Stimulated activated CD4-positive, alpha-beta T cell treated with anti-CD3 and anti-CD28 coated beads, TNF-alpha, amount 100 ng/mL, for 48 hours (primary cell): Measurements from ENCODE around the gene HOMER2.
"Not testable (repeated sequence)": the region's sequence is repeated elsewhere in the genome, so short reads cannot be mapped to it uniquely, and the experiment has no call there.

Source experiments
- DNase-seq, 3 donors: peaks; one replicate each; pipeline ENCODE4 v3.0.0-alpha.2; 2020; ENCODE audit warnings: low read depth in 3 of 3

Gene HOMER2

DNA sequence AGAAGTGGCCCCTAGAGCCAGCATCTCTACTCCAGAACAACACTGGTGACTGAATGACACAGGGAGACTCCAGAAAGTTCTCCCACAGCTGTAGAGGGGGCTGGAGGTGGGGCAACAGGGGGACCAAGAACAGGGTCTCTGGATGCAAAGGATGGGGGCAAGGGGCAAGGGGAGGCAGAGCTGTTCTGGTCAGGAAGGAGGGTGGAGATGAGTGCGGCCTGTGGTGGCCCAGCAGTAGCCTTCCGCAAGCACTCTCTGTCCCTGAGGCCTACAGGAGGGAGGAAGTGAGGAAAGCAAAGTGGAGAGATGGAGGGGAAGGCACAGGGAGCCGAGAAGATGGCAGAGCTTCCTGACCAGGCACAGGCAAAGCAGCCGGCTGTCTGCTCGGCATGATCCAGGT is 56.5 kb downstream of the HOMER2 start:
- DNase-seq: no peak

DNA sequence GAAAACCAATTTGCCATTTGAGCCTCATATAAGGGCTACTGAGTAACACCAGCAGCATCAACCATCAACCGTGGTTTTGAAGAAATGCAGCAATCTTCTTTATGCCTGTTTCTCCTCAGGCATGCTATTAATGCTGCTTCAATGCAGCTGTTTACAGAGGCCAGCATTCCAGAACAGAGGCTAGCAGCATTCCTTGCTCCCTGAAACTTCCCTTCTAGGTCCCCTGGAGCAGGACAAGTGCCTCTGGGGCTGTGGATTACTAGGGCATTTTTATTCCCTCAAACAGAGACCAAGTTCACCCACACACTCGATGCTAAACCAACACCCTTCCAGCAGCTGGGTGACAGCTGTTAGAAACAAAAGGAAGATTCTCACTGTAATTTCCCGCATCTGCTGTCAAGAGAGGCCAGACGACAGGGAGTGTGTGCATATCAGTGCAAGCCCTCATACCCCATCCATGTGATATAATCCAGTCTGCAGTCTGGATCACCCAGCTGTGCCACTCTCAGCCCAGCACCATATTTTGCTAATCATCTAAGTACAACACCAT is 57.5 kb downstream of the HOMER2 start:
- DNase-seq: no peak

DNA sequence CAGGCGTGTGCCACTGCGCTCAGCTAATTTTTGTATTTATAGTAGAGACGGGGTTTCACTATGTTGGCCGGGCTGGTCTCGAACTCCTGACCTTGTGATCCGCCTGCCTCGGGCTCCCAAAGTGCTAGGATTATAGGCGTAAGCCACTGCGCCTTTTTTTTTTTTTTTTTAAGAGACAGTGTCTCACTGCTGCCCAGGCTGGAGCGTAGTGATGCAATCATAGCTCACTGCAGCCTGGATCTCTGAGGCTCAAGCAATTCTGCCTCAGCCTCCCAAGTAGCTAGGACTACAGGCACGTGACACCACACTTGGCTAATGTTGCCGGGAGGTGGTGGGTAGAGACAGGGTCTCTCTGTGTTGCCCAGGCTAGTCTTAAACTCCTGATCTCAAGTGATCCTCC is 59.0 kb downstream of the HOMER2 start:
- not testable (repeated sequence) for DNase-seq

- no peak for DNase-seq
Measured at GRCh38 chr15:82892573-82892972, 59.9 kb downstream of the HOMER2 start.

DNA sequence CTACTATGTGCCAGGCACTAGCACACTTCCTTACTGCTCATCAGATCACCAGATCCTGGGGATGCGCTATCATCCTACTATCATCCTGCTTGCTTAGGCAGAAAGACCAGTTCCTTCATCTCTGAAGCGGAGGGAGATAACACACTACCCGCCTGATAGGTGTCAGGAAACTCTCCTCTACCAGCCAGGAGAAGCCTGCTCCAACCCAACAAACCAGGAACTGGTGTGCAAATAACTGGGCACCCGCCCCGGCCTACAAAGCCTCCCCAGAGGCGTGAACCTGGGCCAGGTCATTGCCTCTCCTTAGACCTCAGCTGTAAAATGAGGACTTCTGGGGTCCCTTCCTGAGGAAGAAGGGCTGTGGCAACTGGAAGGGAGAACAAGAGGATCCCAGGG is 61.5 kb downstream of the HOMER2 start:
- no peak for DNase-seq

- no peak for DNase-seq
Measured at GRCh38 chr15:82890338-82890994, 62.1 kb downstream of the HOMER2 start.

- no peak for DNase-seq
Measured at GRCh38 chr15:82882273-82882928, 70.1 kb downstream of the HOMER2 start.

- no peak for DNase-seq
Measured at GRCh38 chr15:82881747-82882146, 70.8 kb downstream of the HOMER2 start.

GRCh38 chr15:82880704-82881103 is 71.8 kb downstream of the HOMER2 start:
- no peak for DNase-seq

- no peak for DNase-seq
Measured at GRCh38 chr15:82878325-82878724, 74.2 kb downstream of the HOMER2 start.

DNA sequence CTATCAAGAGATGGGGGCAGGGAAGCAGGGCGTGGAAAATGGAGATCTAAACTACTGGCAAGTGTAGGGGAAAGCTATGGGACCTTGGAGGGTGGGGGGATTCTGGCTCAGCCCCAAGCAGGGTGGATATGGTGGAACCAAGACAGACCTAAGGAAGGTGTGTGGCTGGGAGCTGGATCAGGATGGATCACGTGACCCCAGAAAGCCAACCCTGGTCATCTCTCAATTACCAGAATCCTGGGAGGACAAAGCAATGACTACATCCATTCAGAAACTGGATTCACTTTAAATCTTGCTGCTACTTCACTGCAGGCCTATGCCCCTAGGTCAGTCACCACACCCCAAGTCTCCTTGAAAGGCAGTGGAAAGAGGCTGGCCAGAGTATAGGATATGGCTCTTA is 74.7 kb downstream of the HOMER2 start:
- DNase-seq: no peak

GRCh38 chr15:82875411-82876003 is 77.0 kb downstream of the HOMER2 start:
- no peak for DNase-seq

GRCh38 chr15:82874961-82875360 is 77.6 kb downstream of the HOMER2 start:
- DNase-seq: no peak

DNA sequence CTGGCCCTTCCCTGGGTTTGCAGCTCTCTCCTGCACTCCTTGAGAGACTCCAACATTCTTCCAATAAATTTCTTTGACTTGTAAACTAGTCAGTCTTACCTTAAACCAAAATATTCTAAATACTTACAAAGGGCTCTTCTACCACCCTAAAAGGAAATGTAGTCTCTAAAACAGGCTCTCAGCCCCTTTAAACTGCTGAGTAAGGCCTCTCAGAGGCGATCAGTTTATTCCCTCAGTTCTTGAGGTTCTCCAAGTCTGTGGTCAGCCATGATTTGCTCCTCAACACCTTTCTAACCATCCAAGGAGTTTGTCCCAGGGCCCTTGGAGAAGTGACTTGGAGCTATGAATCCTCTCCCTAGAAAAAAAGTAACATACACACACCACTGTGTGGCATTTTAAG is 78.3 kb downstream of the HOMER2 start:
- DNase-seq: no peak

DNA sequence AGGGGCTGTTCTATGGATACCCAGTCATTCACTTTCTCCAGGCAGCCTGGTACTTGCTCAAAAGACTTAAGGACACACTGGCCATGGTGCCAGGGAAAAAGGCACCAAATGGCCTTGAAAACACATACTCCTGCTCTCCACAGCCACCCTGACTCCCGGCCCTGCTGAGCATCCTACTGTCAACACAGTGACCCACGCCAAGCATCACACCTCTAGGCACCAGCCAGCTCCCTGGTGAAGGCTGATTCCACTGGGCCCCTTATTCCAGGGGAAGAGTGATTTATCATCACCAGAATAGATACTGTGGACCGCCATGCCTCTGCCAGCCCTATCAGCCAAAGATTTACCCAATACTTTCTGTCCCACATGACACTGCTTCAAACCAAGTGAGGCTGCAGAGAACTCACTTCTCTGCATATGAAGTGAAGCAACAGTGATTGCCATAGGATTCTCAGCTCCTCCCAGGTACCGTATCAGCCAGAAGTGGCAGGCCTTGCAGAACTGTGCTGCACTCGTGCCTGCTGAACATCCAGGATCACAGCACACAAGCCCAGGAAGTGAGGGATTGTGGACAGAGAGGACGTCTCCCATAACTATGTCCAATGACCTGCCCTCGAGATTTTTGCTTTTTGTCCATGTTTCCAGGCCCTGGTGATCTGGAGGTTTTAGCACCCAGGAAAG is 79.4 kb downstream of the HOMER2 start:
- DNase-seq: no peak

GRCh38 chr15:82871832-82872484 is 80.6 kb downstream of the HOMER2 start:
- DNase-seq: no peak

- DNase-seq: no peak
Measured at GRCh38 chr15:82871358-82871757, 81.2 kb downstream of the HOMER2 start.

DNA sequence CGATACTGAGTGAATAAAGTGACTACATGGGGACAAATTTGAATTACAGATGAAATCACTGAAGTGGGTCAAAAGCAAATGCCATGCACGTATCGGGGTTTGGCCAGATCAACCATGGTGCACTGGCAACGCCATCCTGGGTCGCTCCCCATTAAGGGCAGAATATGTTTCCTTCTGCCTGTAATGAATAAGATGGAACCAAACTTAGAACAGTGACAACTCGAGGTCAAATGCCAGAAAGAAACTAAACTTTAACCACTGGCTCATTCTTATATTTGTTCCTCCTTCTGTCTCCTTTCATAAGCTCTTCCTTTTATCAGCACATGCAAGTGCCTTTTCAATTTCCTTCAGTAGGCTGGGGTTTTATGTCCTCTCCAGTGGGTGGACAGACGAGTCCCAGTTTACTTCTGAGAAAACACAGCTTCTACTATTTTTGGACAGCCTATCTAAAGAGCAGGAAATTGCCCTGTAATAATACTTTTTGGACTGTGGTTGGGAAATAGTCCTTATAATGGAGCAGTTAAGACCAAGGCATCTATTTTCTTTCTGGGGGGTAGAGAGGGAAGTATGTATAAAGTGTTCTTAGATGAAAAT is 81.7 kb downstream of the HOMER2 start:
- DNase-seq: no peak

GRCh38 chr15:82865981-82866380 is 86.5 kb downstream of the HOMER2 start:
- DNase-seq: not testable (repeated sequence)

- DNase-seq: not testable (repeated sequence)
Measured at GRCh38 chr15:82865581-82865980, 86.9 kb downstream of the HOMER2 start.

DNA sequence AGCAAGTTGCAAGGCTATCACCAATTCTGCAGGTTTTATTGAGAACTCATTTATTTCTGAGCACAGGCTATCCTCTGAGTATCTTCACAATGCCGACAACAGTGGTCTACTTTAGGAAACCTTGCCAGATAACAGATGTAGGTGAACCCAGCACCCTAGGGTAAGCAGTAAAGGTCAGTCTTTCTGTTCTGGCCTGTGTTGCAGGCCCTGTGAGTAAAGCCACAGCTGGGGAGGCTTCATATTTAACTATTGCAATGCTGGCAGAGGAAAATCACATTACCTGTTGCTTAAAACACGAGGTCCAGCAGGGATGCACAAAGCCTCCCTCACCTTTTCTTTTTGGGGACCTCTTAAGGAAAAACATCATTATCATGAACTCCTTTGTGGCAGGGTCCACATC is 87.6 kb downstream of the HOMER2 start:
- DNase-seq: no peak

GRCh38 chr15:82862886-82863285 is 89.6 kb downstream of the HOMER2 start:
- no peak for DNase-seq
